Upper lobe of left lung (tissue), 4 donors: ENCODE measurements around the gene NR4A2.

ENCODE experiments used
- EP300 ChIP-seq, 4 donors: sonication (generic); formaldehyde crosslinking; IDR thresholded peaks; one replicate each; pipeline ENCODE4 v1.5.1; 2017; ENCODE audit warnings: antibody characterized with exemption in 4 of 4, control low read depth in 2 of 4
- POLR2A ChIP-seq, 4 donors: fragments of 450-650 bp; IDR thresholded peaks; one replicate each; pipeline ENCODE4 v1.5.1; 2016 to 2017; ENCODE audit warnings: antibody characterized with exemption in 4 of 4, mild to moderate bottlenecking in 2 of 4
- POLR2AphosphoS5 ChIP-seq, 2 donors: sonication (generic); formaldehyde crosslinking; IDR thresholded peaks; one replicate each; pipeline ENCODE4 v1.5.1; 2017; ENCODE audit warnings: antibody characterized with exemption in 2 of 2
- TF ChIP-seq, protein P1 (sequence below), 6 experiments: fragments of 450-650 bp in 4 of 6; fragments of 200-600 bp in 2 of 6; sonication (generic) in 2 of 6; IDR thresholded peaks; one replicate each; pipeline ENCODE4 v1.5.1; 2016 to 2019; ENCODE audit warnings: antibody characterized with exemption in 6 of 6

DNA sequence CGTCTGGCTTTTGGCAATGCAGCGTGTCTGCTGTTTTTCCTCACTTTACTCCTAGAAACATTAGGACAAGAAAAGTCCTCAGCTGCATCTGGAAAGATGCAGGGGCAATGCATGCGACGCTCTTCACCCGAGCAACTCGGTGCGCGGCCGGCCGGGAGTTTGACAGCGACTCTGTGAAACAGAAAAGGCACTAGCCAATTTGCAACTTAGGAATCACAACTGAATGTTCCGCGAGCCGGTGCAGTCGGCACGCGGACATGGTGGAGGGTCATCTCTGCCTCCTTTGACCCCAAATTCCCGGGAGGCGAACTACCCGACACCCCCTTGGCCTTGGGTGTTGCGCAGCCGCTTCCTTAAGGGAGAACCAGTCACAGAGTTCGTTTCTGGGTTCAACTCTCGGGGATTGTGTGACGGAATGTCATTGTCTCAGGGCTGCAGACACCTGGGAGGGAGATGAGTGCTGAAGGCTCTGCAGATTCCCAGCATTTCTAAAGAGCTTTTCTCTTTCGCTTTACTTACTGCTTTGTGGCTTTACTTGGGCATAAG is 9.8 kb downstream of the NR4A2 start:
- no peak for TF ChIP-seq POLR2A (IDR thresholded peaks at IDR 0.05)
- TF ChIP-seq, protein P1, sequence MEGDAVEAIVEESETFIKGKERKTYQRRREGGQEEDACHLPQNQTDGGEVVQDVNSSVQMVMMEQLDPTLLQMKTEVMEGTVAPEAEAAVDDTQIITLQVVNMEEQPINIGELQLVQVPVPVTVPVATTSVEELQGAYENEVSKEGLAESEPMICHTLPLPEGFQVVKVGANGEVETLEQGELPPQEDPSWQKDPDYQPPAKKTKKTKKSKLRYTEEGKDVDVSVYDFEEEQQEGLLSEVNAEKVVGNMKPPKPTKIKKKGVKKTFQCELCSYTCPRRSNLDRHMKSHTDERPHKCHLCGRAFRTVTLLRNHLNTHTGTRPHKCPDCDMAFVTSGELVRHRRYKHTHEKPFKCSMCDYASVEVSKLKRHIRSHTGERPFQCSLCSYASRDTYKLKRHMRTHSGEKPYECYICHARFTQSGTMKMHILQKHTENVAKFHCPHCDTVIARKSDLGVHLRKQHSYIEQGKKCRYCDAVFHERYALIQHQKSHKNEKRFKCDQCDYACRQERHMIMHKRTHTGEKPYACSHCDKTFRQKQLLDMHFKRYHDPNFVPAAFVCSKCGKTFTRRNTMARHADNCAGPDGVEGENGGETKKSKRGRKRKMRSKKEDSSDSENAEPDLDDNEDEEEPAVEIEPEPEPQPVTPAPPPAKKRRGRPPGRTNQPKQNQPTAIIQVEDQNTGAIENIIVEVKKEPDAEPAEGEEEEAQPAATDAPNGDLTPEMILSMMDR (IDR thresholded peaks at IDR 0.05), result no peak
- no peak for TF ChIP-seq POLR2AphosphoS5 (IDR thresholded peaks at IDR 0.05)
- no peak for TF ChIP-seq EP300 (IDR thresholded peaks at IDR 0.05)
